ENCODE measurements around the gene CXCR3. TPM values are rescaled to one million over a fixed set of nuclear protein-coding genes. Genes with fewer than 3 reads are reported as not detected.
A peak's percentile ranks its signal among the peaks of the same experiment; 100 is the strongest.

The CXCR3 gene
- total and polyA plus RNA-seq, 10 of the 15 experiments (the other 5 are each of a cell fraction or from before 2014, with no cell fraction given), result 1.4 to 48.2 (median 15.7) TPM

GRCh38 chrX:71622576-71623450, 4.5 kb upstream of the CXCR3 start (continued):
- TF ChIP-seq CEBPZ (IDR thresholded peaks at IDR 0.05; ENCODE audit: low read depth, low read length) (no peak), STAT1 (conservative IDR thresholded peaks at IDR 0.05) (no peak), MXI1 (IDR thresholded peaks at IDR 0.05; ENCODE audit: low read depth, low read length) (no peak), NBN (IDR thresholded peaks at IDR 0.05) (peak; percentile 92), DPF2 (IDR thresholded peaks at IDR 0.05) (peak; percentile 99), PAX5 (IDR thresholded peaks at IDR 0.05; ENCODE audit: borderline replicate concordance, low read depth, low read length) (peak; percentile 95), STAT3 (IDR thresholded peaks at IDR 0.05; ENCODE audit: low read depth, low read length) (no peak), IKZF2 (IDR thresholded peaks at IDR 0.05) (peak; percentile 99), ZNF384 (IDR thresholded peaks at IDR 0.05; ENCODE audit: borderline replicate concordance, low read depth, low read length) (peak; percentile 90), WRNIP1 (IDR thresholded peaks at IDR 0.05; ENCODE audit: borderline replicate concordance, low read depth, low read length) (no peak), ZBTB33 (IDR thresholded peaks at IDR 0.05) (no peak), NR2C2 (IDR thresholded peaks at IDR 0.05; ENCODE audit: borderline replicate concordance, control insufficient read depth, insufficient read length, low read depth) (no peak), FOXK2 (IDR thresholded peaks at IDR 0.05) (no peak), BCL11A (IDR thresholded peaks at IDR 0.05; ENCODE audit: low read depth, low read length) (peak; percentile 90), ELK1 (IDR thresholded peaks at IDR 0.05; ENCODE audit: low read depth, low read length) (no peak), POLR2A (IDR thresholded peaks at IDR 0.05; ENCODE audit: low read depth, low read length) (no peak; the same call in 1 of the 2 replicates), RAD51 (IDR thresholded peaks at IDR 0.05) (no peak), IRF4 (IDR thresholded peaks at IDR 0.05; ENCODE audit: low read depth, low read length) (peak; percentile 76), HDAC2 (IDR thresholded peaks at IDR 0.05) (no peak), SUZ12 (IDR thresholded peaks at IDR 0.05; ENCODE audit: unreplicated experiment) (no peak), GATAD2B (conservative IDR thresholded peaks at IDR 0.05; ENCODE audit: low read depth) (peak; percentile 92), CHD1 (IDR thresholded peaks at IDR 0.05; ENCODE audit: low read depth, low read length) (no peak), RBBP5 (conservative IDR thresholded peaks at IDR 0.05) (no peak), YY1 (IDR thresholded peaks at IDR 0.05; ENCODE audit: low read depth, low read length) (0 out of 2 replicates have a peak, but pooled peaks have one; percentile 23), JUND (IDR thresholded peaks at IDR 0.05; ENCODE audit: low read depth, low read length) (peak; percentile 64; the same call in 1 of the 2 replicates)
